Neural cell (in vitro differentiated cells): ENCODE data around the gene HMGCL.

Experiments used
- CTCF ChIP-seq: fragments of 450-650 bp; IDR thresholded peaks from 2 replicates; pipeline ENCODE4 v1.5.1; 2014; ENCODE audit warnings: antibody characterized with exemption, mild to moderate bottlenecking, moderate library complexity; ENCODE audit not compliant: poor library complexity, severe bottlenecking
- EZH2 ChIP-seq: fragments of 200-600, 300-800 bp; shearing (Covaris generic), sonication (generic); IDR thresholded peaks from 2 replicates; pipeline ENCODE4 v1.6.1; 2014; ENCODE audit warnings: antibody characterized with exemption, low read length, borderline replicate concordance, mild to moderate bottlenecking; ENCODE audit not compliant: insufficient read depth, poor library complexity, severe bottlenecking
- TAF1 ChIP-seq: IDR thresholded peaks from 2 replicates; pipeline ENCODE4 v1.6.1; 2012; ENCODE audit warnings: low read depth

- TF ChIP-seq CTCF: no peak
- peak; percentile 64 for TF ChIP-seq TAF1
- TF ChIP-seq EZH2: no peak
These were observed 24.6 kb downstream of the HMGCL start, which contains the start of gene GALE for GRCh38 chr1:23800400-23801337.
